AG09319 (cell line): ENCODE measurements around the gene SAP25.

Source experiments
- DNase-seq: peaks from one replicate; pipeline ENCODE4 v3.0.0-alpha.2; 2010; ENCODE audit warnings: low read depth; ENCODE audit errors: extremely low read depth
- TF ChIP-seq, protein P1 (sequence below): IDR thresholded peaks from 2 replicates; pipeline ENCODE4 v1.5.1; 2011; ENCODE audit warnings: low read depth, mild to moderate bottlenecking, inconsistent platforms, low read length, moderate library complexity

SAP25 gene

DNA sequence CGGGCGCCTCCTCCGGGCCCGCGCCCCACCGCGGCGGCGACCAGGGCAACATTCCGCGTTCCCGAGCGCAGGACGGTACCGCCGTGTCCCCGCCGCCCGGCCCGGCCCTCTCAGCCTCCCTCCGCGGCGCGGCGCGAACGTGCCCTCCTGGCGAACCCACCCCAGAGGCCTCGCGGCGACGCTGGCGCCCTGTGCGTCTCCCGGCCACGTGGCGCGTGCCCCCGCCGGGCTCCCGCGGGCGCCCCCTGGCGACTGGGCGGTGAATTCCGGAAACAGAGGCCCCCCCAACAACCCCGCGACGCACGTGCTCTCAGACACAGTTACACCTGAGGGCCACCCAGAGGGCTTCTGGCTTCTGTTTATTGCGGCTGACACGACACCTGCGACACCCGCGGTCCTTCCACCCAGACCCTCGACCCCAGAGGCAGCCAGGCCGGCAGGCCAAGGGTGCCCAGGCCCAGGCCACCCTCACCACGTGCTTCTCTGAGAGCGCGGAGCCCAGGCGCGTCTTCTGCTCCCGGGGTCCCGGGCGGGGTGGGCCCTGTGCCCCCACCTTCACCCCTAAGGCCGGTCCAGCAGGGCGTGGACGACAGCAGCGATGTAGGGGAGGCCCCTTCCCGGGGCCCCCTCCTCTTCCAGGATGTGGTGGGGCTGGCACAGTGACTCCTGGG lies at the start of gene SAP25:
Gene SAP25, minus strand, starts transcription at position 210 of the 671 bp plus-strand sequence. Its CDS starts 158 bp downstream, at position 52.
- no peak for DNase-seq
- TF ChIP-seq, protein P1, sequence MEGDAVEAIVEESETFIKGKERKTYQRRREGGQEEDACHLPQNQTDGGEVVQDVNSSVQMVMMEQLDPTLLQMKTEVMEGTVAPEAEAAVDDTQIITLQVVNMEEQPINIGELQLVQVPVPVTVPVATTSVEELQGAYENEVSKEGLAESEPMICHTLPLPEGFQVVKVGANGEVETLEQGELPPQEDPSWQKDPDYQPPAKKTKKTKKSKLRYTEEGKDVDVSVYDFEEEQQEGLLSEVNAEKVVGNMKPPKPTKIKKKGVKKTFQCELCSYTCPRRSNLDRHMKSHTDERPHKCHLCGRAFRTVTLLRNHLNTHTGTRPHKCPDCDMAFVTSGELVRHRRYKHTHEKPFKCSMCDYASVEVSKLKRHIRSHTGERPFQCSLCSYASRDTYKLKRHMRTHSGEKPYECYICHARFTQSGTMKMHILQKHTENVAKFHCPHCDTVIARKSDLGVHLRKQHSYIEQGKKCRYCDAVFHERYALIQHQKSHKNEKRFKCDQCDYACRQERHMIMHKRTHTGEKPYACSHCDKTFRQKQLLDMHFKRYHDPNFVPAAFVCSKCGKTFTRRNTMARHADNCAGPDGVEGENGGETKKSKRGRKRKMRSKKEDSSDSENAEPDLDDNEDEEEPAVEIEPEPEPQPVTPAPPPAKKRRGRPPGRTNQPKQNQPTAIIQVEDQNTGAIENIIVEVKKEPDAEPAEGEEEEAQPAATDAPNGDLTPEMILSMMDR: no peak

DNA sequence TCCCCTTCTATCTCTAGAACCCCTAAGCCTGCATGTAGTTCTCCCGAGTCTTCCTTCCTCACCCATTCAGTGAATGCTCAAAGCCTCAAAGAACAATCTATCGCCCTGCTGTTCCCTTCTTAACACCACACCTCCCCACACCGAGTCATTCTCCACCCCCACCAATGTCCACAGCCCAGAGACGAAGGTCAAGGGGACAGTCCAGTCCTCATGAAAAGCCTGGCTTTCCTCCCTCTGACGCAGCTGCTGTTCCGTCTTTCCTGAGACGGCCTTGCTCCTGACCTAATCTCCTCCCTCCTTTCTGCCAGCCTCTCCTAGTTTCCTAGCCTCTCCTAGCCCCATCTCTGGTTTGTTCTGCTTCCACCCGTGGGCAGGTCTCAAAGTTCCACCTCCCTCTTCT lies 47.9 kb upstream of the SAP25 start:
- no peak for DNase-seq
- TF ChIP-seq, protein P1: no peak

DNA sequence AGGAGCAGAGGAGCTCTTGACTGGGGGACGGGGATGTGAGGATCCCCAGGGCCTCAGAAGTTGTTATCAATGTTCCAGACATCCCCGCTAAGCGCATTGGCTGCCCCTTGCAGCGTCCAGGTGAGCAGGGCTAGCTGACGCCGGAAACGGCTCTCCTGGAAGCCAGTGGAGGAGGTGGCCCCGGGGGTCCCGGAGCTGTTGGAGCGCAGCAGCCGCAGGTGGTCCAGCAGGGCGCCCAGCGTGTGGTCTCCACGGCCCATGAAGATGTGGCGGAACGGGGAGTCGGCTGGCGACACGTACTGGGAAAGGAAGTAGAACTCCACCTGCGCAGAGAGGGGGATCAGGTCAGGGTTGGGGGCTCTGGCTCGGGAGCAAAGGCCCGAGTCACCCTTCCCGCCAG lies 47.1 kb upstream of the SAP25 start:
- DNase-seq: no peak
- TF ChIP-seq, protein P1: no peak

GRCh38 chr7:100620239-100620638 lies 46.5 kb upstream of the SAP25 start:
- no peak for DNase-seq
- TF ChIP-seq, protein P1: no peak

DNA sequence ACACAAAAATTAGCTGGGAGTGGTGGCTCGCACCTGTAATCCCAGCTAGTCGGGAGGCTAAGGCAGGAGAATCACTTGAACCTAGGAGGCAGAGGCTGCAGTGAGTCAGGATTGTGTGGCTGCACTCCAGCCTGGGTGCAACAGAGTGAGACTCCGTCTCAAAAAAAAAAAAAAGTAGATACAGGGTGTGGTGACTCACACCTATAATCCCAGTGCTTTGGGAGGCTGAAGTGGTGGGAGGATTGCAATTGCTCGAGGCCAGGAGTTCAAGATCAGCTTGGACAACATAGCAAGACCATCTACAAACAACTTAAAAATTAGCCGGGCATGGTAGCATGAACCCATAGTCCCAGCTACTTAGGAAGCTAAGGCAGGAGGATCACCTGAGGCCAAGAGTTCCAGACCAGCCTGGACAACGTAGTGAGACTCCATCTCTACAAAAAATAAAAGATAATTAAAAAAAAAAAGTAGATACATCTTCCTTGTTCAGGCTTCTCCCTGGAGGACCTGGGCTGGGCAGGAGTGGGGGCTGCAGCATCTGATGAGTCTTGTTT lies 40.7 kb upstream of the SAP25 start:
- TF ChIP-seq, protein P1: no peak
- no peak for DNase-seq

DNA sequence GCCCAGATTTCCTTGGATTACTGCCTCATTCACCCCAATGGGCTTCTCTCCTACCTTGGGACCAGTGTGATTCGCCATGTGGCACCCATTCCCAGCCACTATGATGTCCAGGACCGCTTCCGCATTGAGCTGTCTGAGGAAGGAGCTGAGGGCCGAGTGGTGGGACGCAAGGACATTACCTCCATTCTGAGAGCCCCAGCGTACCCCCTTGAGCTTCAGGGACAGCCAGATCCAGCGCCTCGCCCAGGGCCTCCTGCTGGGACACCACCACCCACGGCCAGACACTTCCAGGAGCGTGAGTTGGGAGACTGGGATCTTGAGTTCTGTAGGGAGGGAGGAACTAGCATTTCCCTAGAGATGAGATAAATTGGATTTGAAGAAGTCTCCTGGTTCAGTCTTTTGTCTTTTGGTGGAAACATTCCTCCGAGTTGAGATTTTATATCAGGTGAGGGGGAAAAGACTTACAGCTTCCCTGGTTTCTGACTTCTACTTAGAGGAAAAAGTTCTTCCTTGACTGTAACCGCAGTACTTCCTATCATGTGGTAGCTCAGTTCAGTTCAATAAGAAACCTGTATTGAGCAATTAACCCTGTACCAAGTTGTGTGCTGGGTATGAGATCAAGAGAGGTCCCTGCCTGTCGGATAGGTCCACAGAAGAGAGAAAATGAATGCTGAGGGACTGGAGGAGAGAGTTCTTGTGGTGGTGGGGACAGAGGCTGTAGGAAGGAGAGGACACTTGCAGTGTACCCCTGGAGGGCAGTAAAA lies 39.9 kb upstream of the SAP25 start:
- TF ChIP-seq, protein P1: no peak
- no peak for DNase-seq
